HAP-1 (cell line): ENCODE results near the gene RGPD3.
"Not testable (repeated sequence)": the region's sequence is repeated elsewhere in the genome, so short reads cannot be mapped to it uniquely, and the experiment has no call there.

ENCODE experiments used
- DNase-seq, 2 experiments: peaks; one replicate each; pipeline ENCODE4 v3.0.0-alpha.2; 2016 to 2020; ENCODE audit warnings: low spot score in 2 of 2
- H3K27me3 ChIP-seq: fragments of 250-450 bp; sonication (Bioruptor Pico); 2 replicates; pipeline ENCODE4 v1.5.1; 2020; ENCODE audit warnings: low read depth, mild to moderate bottlenecking, moderate library complexity
- H3K36me3 ChIP-seq: fragments of 250-450 bp; sonication (Bioruptor Pico); replicated peaks from 2 replicates; pipeline ENCODE4 v1.5.1; 2020; ENCODE audit warnings: mild to moderate bottlenecking
- H3K4me1 ChIP-seq: fragments of 250-450 bp; sonication (Bioruptor Pico); 2 replicates; pipeline ENCODE4 v1.5.1; 2020; ENCODE audit warnings: mild to moderate bottlenecking
- H3K4me3 ChIP-seq: fragments of 250-450 bp; sonication (Bioruptor Pico); 2 replicates; pipeline ENCODE4 v1.5.1; 2020; ENCODE audit warnings: mild to moderate bottlenecking, moderate library complexity
- H3K9me3 ChIP-seq: fragments of 250-450 bp; sonication (Bioruptor Pico); 2 replicates; pipeline ENCODE4 v1.5.1; 2020; ENCODE audit warnings: mild to moderate bottlenecking, moderate library complexity
- in situ Hi-C: fragments of 300-500 bp; cut with MboI; formaldehyde crosslinking; loops from 3 replicates; pipeline ENCODE4 v1.14.3; 2020; ENCODE audit warnings: low sequenced_read_pairs, inconsistent platforms, mixed read lengths

RGPD3 gene

DNA sequence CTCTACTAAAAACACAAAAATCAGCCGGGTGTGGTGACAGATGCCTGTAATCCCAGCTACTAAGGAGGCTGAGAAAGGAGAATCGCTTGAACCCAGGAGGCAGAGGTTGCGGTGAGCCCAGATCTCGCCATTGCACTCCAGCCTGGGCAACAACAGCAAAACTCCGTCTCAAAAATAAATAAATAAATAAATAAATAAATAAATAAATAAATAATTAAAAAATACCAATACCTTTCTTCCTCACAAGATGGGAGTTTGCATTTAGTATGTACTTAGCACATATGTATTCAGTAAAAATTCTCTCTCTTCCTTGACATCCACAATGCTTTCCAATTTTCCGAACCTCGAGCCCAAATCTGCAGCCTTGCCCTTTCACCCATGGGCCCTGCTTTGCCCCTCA lies 32.1 kb upstream of the RGPD3 start:
- H3K4me3 ChIP-seq, in situ Hi-C loops, H3K9me3 ChIP-seq: not testable (repeated sequence)

DNA sequence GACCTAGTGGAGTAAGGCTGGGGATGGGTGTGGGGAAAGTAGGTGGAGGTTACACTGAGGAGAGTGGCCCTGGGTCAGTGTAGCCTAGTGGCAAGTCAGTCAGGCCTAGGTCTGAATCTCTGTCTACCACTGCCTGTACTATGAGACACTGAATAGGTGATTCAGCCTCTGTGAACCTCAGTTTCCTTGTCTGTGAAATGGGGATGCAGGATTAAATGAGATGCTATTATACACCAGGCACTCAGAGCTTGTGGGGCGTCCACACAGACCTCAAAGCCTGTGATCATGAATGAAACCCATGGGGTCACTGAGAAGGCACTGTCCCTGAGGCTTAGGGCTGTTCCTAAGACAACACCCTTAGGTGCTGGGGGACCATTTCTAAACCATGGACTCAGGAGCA lies 30.3 kb upstream of the RGPD3 start:
- H3K9me3 ChIP-seq, H3K4me1 ChIP-seq, H3K36me3 ChIP-seq, H3K27me3 ChIP-seq, H3K4me3 ChIP-seq, DNase-seq, in situ Hi-C loops: not testable (repeated sequence)

More for the DNA sequence above, 32.1 kb upstream of the RGPD3 start:
- not testable (repeated sequence) for DNase-seq, H3K27me3 ChIP-seq, H3K4me1 ChIP-seq, H3K36me3 ChIP-seq

- DNase-seq, H3K27me3 ChIP-seq, in situ Hi-C loops: not testable (repeated sequence)
Measured at GRCh38 chr2:106492913-106493312, 24.7 kb upstream of the RGPD3 start.

DNA sequence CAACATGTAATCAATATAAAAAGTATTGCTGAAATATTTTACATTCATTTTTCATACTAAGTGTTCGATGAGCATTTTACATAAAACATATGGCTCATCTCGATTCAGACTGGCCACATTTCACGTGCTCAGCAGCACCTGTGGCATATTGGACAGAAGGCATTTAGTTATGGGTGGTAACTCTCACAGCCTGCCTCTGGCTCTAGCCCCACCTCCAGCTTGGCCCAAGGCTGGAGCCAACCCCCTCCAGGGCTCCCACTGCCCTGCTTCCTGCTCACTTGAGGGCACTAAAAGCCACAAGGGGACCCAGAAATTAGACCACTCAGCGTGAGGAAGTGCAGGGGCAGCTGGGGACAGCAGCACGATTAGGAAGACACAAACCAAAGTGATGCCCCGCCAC lies 24.2 kb upstream of the RGPD3 start:
- H3K36me3 ChIP-seq, DNase-seq, in situ Hi-C loops: not testable (repeated sequence)

More at GRCh38 chr2:106492913-106493312, 24.7 kb upstream of the RGPD3 start:
- not testable (repeated sequence) for H3K4me1 ChIP-seq, H3K4me3 ChIP-seq, H3K9me3 ChIP-seq, H3K36me3 ChIP-seq

DNA sequence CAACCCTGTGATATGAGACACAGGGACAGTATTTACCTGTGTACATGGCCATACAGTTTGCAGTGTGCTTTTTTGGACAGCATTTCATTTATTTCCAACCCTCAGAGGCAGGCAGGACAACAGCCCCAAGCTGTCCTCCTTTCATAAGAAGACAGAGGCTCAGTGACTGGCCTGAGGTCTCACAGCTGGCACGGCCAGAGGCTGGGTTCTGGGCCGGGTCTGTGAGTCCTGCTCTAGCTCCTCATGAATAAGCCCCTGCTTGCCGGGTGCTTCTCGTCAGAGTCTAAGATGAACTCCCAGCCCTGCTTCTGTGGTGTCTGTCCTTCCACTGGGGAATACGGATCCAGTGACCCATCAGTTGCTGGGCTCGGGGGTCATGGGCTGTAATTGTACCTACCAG lies 21.5 kb upstream of the RGPD3 start:
- H3K4me3 ChIP-seq, H3K9me3 ChIP-seq, in situ Hi-C loops, H3K36me3 ChIP-seq, DNase-seq, H3K27me3 ChIP-seq, H3K4me1 ChIP-seq: not testable (repeated sequence)

More for the DNA sequence above, 24.2 kb upstream of the RGPD3 start:
- H3K4me1 ChIP-seq, H3K9me3 ChIP-seq, H3K27me3 ChIP-seq, H3K4me3 ChIP-seq: not testable (repeated sequence)

- H3K36me3 ChIP-seq, H3K9me3 ChIP-seq, H3K4me1 ChIP-seq, H3K27me3 ChIP-seq, H3K4me3 ChIP-seq, in situ Hi-C loops, DNase-seq: not testable (repeated sequence)
Measured at GRCh38 chr2:106487386-106488191, 19.4 kb upstream of the RGPD3 start.

- H3K4me3 ChIP-seq, H3K36me3 ChIP-seq, H3K27me3 ChIP-seq, in situ Hi-C loops, DNase-seq, H3K4me1 ChIP-seq, H3K9me3 ChIP-seq: not testable (repeated sequence)
Measured at GRCh38 chr2:106486551-106487385, 18.6 kb upstream of the RGPD3 start, which contains the start of gene CD8B2. Gene CD8B2, plus strand, starts transcription at chr2:106487364. Its CDS starts 63 bp downstream, at chr2:106487427.

GRCh38 chr2:106479563-106479962 lies 11.3 kb upstream of the RGPD3 start:
- H3K27me3 ChIP-seq, in situ Hi-C loops, H3K4me1 ChIP-seq, H3K9me3 ChIP-seq, DNase-seq, H3K36me3 ChIP-seq, H3K4me3 ChIP-seq: not testable (repeated sequence)

DNA sequence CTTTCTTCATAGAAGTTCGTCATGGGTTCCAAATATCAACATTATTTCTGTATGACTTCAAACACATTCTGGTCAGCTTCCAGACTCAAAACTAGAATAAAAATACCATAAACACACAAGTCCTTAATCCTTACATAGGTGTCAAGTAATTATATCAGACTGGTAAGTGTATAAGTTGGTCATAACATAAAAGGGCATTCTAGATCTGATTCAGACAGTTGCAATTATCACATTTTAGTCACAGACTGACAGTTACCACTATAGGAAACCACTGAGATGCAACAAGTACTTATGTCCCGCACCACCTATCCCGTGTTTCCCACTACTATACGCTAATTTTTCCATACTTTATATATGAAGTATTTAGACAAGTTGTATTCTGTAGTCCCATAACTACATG lies 9.4 kb upstream of the RGPD3 start:
- H3K27me3 ChIP-seq, H3K9me3 ChIP-seq, H3K36me3 ChIP-seq, H3K4me1 ChIP-seq, DNase-seq, H3K4me3 ChIP-seq, in situ Hi-C loops: not testable (repeated sequence)

GRCh38 chr2:106470658-106471057 lies 2.4 kb upstream of the RGPD3 start:
- H3K9me3 ChIP-seq, in situ Hi-C loops, H3K4me1 ChIP-seq, H3K27me3 ChIP-seq, H3K4me3 ChIP-seq, H3K36me3 ChIP-seq: not testable (repeated sequence)
- DNase-seq, result peak in 1 of 2 experiments; percentile 67

DNA sequence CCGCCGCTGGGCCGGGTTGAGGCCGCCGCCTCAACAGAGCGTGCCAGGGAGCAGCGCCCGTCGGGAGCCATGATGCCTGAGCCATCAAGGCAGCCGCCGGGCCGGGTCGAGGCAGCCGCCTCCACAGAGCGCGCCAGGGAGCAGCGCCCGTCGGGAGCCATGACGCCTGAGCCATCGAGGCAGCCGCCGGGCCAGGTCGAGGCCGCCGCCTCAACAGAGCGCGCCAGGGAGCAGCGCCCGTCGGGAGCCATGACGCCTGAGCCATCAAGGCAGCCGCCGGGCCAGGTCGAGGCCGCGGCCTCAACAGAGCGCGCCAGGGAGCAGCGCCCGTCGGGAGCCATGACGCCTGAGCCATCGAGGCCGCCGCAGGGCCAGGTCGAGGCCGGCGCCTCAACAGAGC lies 697 bp downstream of the RGPD3 start:
- H3K36me3 ChIP-seq, H3K4me1 ChIP-seq, H3K4me3 ChIP-seq, in situ Hi-C loops, DNase-seq, H3K27me3 ChIP-seq, H3K9me3 ChIP-seq: not testable (repeated sequence)

DNA sequence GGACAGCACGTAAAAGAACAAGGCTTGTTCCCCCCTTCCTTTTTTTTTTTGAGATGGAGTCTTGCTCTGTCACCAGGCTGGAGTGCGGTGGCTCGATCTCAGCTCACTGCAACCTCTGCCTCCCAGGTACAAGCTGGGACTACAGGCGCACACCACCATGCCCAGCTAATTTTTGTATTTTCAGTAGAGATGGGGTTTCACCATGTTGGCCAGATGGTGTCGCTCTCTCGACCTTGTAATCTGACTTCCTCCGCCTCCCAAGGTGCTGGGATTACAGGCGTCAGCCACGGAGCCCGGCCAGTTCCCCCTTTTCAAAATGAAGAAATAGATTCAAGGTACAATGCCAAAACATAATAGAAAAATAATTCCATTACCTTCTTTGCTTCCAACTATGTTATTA lies 6.3 kb downstream of the RGPD3 start:
- H3K27me3 ChIP-seq, H3K4me1 ChIP-seq, H3K9me3 ChIP-seq, H3K36me3 ChIP-seq, H3K4me3 ChIP-seq, in situ Hi-C loops: not testable (repeated sequence)
- DNase-seq, result peak in 1 of 2 experiments; percentile 15

GRCh38 chr2:106390680-106391079 lies 77.5 kb downstream of the RGPD3 start:
- H3K4me1 ChIP-seq, H3K36me3 ChIP-seq, DNase-seq, in situ Hi-C loops, H3K9me3 ChIP-seq, H3K4me3 ChIP-seq, H3K27me3 ChIP-seq: not testable (repeated sequence)

DNA sequence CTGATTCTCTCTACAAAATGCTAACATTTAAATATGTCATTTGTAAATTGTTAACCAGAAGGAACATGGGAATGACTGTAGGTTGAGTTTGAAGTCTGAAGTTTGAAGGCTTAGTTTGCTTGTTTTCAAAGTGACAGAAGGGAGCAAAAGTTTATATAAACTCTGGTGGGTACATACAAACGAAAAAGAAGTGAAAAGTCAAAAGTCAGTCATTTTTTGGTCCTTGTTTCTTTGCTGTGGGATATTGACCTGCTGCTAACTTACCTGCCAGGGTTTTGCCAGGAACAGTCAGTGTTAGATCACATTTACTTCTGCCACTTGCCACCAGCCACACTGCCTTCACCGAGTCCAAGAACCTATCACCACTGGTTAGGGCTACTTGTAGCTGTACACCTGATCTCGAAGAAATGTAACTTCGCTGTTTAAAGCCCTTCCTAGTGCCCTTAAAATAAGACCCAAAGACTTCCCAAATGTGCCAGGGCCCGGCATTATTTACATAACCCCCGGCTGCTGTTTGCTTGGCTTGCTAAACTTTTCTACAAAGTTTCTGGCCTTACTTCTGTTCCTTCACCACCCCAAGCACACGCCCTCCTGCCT lies 79.3 kb downstream of the RGPD3 start:
- H3K9me3 ChIP-seq, H3K36me3 ChIP-seq, DNase-seq, H3K4me1 ChIP-seq, in situ Hi-C loops, H3K27me3 ChIP-seq, H3K4me3 ChIP-seq: not testable (repeated sequence)
